Lower lobe of right lung (tissue), 2 donors: ENCODE results near the gene SSH2. TPM values are rescaled to one million over a fixed set of nuclear protein-coding genes. Genes with fewer than 3 reads are reported as not detected.
A peak's percentile ranks its signal among the peaks of the same experiment; 100 is the strongest.

Experiments used
- ATAC-seq, 2 donors: fragments of 200-7000 bp; cut with Tn5 transposase; one replicate each; pipeline ENCODE4 v1.9.1; 2020 to 2022; ENCODE audit warnings: mild to moderate bottlenecking in 2 of 2, moderate library complexity in 2 of 2
- DNase-seq: peaks from one replicate; pipeline ENCODE4 v3.0.0-alpha.2; 2020
- H3K27ac ChIP-seq: fragments of 200-600 bp; one replicate; pipeline ENCODE4 v1.8.0; 2022
- H3K27me3 ChIP-seq: fragments of 200-600 bp; one replicate; pipeline ENCODE4 v1.8.0; 2022; ENCODE audit warnings: low read depth
- H3K36me3 ChIP-seq: fragments of 200-600 bp; one replicate; pipeline ENCODE4 v1.8.0; 2022; ENCODE audit warnings: mild to moderate bottlenecking
- H3K4me1 ChIP-seq: fragments of 200-600 bp; one replicate; pipeline ENCODE4 v1.8.0; 2022
- H3K4me3 ChIP-seq: fragments of 200-600 bp; one replicate; pipeline ENCODE4 v1.8.0; 2022; ENCODE audit warnings: mild to moderate bottlenecking
- H3K9me3 ChIP-seq: fragments of 200-600 bp; one replicate; pipeline ENCODE4 v1.8.0; 2022
- CTCF ChIP-seq: fragments of 200-600 bp; IDR thresholded peaks from one replicate; pipeline ENCODE4 v1.8.0; 2022; ENCODE audit warnings: antibody characterized with exemption, mild to moderate bottlenecking
- intact Hi-C: fragments of 100-400 bp; cut with DNase I; formaldehyde crosslinking; loops from one replicate; pipeline ENCODE4 v1.11.0; 2022
- total RNA-seq: library from RNA; stranded (reverse); fragmentation: NEBNext Ultra II Directional; extraction: Animal tissue kit (Norgen Biotek cat#: 25700); gene quantifications from one replicate; pipeline ENCODE4 v1.2.1, GENCODE V29; 2021
- donor health status: DM: no; HTN: yes; CAD: no; lungs with severe emphysema.

The SSH2 gene
- total RNA-seq, 1 donor from 2014 or later: 105 TPM

- no peak for ATAC-seq
- Histone ChIP-seq H3K9me3 (no peaks in the 10 kb centered on the region), H3K27me3 (no peaks in the 10 kb centered on the region), H3K4me1 (no peaks in the 10 kb centered on the region), H3K4me3 (no peak overlapping the region), H3K27ac (no peak overlapping the region), H3K36me3 (no peaks in the 10 kb centered on the region)
- intact Hi-C loops: no loop called here
- no peak for DNase-seq
- no peak for TF ChIP-seq CTCF
These were observed 326.8 kb downstream of the SSH2 start for GRCh38 chr17:29603109-29603674.

GRCh38 chr17:29597361-29598172 is 332.5 kb downstream of the SSH2 start:
- DNase-seq: no peak
- TF ChIP-seq CTCF: no peak
- no peaks in the 10 kb centered on the region for H3K36me3 ChIP-seq
- intact Hi-C loops: no loop called here
- no peaks in the 10 kb centered on the region for H3K27me3 ChIP-seq
- no peak overlapping the region for H3K27ac ChIP-seq
- peaks cover 10% of the 10 kb centered on the region for H3K4me1 ChIP-seq
- H3K9me3 ChIP-seq: no peaks in the 10 kb centered on the region
- no peak for ATAC-seq
- no peak overlapping the region for H3K4me3 ChIP-seq

- Histone ChIP-seq H3K27ac (no peak overlapping the region), H3K4me1 (peaks cover 17% of the 10 kb centered on the region), H3K4me3 (no peak overlapping the region), H3K27me3 (no peaks in the 10 kb centered on the region), H3K9me3 (no peaks in the 10 kb centered on the region), H3K36me3 (no peaks in the 10 kb centered on the region)
- intact Hi-C loops: no loop called here
- TF ChIP-seq CTCF: no peak
- DNase-seq (no peak), ATAC-seq (no peak)
These were observed 333.2 kb downstream of the SSH2 start for GRCh38 chr17:29596811-29597210.

- DNase-seq (peak; percentile 35), ATAC-seq (no peak)
- no peak for TF ChIP-seq CTCF
- Histone ChIP-seq H3K27me3 (no peaks in the 10 kb centered on the region), H3K4me3 (no peak overlapping the region), H3K27ac (no peak overlapping the region), H3K36me3 (no peaks in the 10 kb centered on the region), H3K9me3 (no peaks in the 10 kb centered on the region), H3K4me1 (peaks cover 24% of the 10 kb centered on the region)
- intact Hi-C loops: no loop called here
These were observed 333.9 kb downstream of the SSH2 start for GRCh38 chr17:29595943-29596774.

- Histone ChIP-seq H3K27me3 (no peaks in the 10 kb centered on the region), H3K9me3 (no peaks in the 10 kb centered on the region), H3K4me3 (no peak overlapping the region), H3K27ac (no peak overlapping the region), H3K36me3 (no peaks in the 10 kb centered on the region), H3K4me1 (peaks cover 32% of the 10 kb centered on the region)
- no peak for TF ChIP-seq CTCF
- no peak for ATAC-seq
- no peak for DNase-seq
- intact Hi-C loops: no loop called here
These were observed 334.7 kb downstream of the SSH2 start for GRCh38 chr17:29595107-29595942.
